Measurements from ENCODE around the gene TSPYL1. TPM values are rescaled to one million over a fixed set of nuclear protein-coding genes. Genes with fewer than 3 reads are reported as not detected.

TSPYL1 gene
- total and polyA plus RNA-seq, 9 of the 15 experiments (the other 6 are each of a cell fraction or from before 2014, with no cell fraction given) = 23.1 to 56.8 (median 37.9) TPM

DNA sequence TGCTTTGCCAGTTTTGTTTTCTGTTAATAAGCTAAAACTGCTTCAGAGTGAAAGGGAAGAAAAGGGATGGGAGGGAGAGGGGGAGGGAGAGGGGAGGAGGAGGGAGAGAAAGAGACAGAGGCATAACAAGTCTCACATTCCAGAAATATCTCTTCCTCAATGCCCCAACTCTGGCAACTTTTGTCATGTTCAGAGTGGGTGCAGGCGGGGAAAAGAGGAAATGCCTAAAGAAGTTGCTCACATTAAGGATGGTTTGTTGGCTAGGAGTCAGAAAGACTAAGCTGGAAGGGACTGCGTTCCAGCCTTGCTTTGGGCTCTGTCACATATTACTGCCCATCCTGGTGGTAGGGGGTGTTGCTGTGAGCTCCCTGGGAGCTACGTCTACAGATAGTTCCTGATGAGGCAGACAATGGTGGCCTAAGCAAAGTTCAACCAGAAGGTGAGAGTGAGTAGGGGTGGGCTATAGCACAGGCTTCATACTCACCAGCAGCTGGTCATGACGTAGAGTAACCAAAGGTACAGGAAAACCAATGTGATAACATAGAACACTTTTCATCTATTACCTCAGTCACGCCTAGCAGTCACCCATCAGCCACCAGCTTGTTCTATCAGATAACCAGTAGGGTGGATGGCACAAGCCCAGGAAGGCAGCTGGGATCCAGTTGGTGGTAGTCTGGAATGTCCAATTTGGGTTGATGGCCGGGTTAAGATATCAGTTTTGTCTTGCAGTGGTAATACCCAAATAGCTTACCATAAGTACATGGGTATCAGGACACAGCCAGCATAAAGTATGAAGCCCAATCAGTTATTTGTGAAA, 28.0 kb downstream of the TSPYL1 start:
- no peak for FAIRE-seq
- CTCF ChIA-PET (ENCODE audit: low intra/inter-chr PET ratio) = no interaction called here
- peak overlapping the region; percentile 7; the same call in 1 of the 2 replicates for H3K4me3 ChIP-seq

More for the DNA sequence above, 28.0 kb downstream of the TSPYL1 start:
- H3K9me1 ChIP-seq (ENCODE audit: control insufficient read depth, insufficient read depth, low read length) = no peaks in the 10 kb centered on the region
- DNase-seq (ENCODE audit: extremely low read depth in 1 of 4, low spot score in 3 of 4) = peak in 1 of 4 experiments; percentile 10
- H3K79me2 ChIP-seq (ENCODE audit: control insufficient read depth, insufficient read depth, low read length) = peaks cover 47% of the 10 kb centered on the region
- H3K27ac ChIP-seq (ENCODE audit: extremely low read depth, low read depth, low read length) = no peak overlapping the region
- in situ Hi-C loops (cut with MboI) (no loop called here), intact Hi-C loops (cut with micrococcal nuclease) (no loop called here)
- peaks cover 4% of the 10 kb centered on the region; the same call in 1 of the 2 replicates for H4K20me1 ChIP-seq (replicated peaks; ENCODE audit: control insufficient read depth, insufficient read depth, low read length)
- H3K4me2 ChIP-seq (ENCODE audit: insufficient read depth, low read length) = peak overlapping the region; percentile 85
- BruUV-seq (replicated peaks) = no TSS peak
- TF ChIP-seq ZNF316 (IDR thresholded peaks at IDR 0.05) (no peak), ZNF444 (CRISPR knock-in tag; IDR thresholded peaks at IDR 0.05) (no peak), SPI1 (IDR thresholded peaks at IDR 0.05; ENCODE audit: borderline replicate concordance, low read depth, low read length) (peak; percentile 78)
- TF ChIP-seq, protein P1, sequence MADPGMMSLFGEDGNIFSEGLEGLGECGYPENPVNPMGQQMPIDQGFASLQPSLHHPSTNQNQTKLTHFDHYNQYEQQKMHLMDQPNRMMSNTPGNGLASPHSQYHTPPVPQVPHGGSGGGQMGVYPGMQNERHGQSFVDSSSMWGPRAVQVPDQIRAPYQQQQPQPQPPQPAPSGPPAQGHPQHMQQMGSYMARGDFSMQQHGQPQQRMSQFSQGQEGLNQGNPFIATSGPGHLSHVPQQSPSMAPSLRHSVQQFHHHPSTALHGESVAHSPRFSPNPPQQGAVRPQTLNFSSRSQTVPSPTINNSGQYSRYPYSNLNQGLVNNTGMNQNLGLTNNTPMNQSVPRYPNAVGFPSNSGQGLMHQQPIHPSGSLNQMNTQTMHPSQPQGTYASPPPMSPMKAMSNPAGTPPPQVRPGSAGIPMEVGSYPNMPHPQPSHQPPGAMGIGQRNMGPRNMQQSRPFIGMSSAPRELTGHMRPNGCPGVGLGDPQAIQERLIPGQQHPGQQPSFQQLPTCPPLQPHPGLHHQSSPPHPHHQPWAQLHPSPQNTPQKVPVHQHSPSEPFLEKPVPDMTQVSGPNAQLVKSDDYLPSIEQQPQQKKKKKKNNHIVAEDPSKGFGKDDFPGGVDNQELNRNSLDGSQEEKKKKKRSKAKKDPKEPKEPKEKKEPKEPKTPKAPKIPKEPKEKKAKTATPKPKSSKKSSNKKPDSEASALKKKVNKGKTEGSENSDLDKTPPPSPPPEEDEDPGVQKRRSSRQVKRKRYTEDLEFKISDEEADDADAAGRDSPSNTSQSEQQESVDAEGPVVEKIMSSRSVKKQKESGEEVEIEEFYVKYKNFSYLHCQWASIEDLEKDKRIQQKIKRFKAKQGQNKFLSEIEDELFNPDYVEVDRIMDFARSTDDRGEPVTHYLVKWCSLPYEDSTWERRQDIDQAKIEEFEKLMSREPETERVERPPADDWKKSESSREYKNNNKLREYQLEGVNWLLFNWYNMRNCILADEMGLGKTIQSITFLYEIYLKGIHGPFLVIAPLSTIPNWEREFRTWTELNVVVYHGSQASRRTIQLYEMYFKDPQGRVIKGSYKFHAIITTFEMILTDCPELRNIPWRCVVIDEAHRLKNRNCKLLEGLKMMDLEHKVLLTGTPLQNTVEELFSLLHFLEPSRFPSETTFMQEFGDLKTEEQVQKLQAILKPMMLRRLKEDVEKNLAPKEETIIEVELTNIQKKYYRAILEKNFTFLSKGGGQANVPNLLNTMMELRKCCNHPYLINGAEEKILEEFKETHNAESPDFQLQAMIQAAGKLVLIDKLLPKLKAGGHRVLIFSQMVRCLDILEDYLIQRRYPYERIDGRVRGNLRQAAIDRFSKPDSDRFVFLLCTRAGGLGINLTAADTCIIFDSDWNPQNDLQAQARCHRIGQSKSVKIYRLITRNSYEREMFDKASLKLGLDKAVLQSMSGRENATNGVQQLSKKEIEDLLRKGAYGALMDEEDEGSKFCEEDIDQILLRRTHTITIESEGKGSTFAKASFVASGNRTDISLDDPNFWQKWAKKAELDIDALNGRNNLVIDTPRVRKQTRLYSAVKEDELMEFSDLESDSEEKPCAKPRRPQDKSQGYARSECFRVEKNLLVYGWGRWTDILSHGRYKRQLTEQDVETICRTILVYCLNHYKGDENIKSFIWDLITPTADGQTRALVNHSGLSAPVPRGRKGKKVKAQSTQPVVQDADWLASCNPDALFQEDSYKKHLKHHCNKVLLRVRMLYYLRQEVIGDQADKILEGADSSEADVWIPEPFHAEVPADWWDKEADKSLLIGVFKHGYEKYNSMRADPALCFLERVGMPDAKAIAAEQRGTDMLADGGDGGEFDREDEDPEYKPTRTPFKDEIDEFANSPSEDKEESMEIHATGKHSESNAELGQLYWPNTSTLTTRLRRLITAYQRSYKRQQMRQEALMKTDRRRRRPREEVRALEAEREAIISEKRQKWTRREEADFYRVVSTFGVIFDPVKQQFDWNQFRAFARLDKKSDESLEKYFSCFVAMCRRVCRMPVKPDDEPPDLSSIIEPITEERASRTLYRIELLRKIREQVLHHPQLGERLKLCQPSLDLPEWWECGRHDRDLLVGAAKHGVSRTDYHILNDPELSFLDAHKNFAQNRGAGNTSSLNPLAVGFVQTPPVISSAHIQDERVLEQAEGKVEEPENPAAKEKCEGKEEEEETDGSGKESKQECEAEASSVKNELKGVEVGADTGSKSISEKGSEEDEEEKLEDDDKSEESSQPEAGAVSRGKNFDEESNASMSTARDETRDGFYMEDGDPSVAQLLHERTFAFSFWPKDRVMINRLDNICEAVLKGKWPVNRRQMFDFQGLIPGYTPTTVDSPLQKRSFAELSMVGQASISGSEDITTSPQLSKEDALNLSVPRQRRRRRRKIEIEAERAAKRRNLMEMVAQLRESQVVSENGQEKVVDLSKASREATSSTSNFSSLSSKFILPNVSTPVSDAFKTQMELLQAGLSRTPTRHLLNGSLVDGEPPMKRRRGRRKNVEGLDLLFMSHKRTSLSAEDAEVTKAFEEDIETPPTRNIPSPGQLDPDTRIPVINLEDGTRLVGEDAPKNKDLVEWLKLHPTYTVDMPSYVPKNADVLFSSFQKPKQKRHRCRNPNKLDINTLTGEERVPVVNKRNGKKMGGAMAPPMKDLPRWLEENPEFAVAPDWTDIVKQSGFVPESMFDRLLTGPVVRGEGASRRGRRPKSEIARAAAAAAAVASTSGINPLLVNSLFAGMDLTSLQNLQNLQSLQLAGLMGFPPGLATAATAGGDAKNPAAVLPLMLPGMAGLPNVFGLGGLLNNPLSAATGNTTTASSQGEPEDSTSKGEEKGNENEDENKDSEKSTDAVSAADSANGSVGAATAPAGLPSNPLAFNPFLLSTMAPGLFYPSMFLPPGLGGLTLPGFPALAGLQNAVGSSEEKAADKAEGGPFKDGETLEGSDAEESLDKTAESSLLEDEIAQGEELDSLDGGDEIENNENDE (IDR thresholded peaks at IDR 0.05; ENCODE audit: low read depth, low read length) = no peak
- TF ChIP-seq, protein P2, sequence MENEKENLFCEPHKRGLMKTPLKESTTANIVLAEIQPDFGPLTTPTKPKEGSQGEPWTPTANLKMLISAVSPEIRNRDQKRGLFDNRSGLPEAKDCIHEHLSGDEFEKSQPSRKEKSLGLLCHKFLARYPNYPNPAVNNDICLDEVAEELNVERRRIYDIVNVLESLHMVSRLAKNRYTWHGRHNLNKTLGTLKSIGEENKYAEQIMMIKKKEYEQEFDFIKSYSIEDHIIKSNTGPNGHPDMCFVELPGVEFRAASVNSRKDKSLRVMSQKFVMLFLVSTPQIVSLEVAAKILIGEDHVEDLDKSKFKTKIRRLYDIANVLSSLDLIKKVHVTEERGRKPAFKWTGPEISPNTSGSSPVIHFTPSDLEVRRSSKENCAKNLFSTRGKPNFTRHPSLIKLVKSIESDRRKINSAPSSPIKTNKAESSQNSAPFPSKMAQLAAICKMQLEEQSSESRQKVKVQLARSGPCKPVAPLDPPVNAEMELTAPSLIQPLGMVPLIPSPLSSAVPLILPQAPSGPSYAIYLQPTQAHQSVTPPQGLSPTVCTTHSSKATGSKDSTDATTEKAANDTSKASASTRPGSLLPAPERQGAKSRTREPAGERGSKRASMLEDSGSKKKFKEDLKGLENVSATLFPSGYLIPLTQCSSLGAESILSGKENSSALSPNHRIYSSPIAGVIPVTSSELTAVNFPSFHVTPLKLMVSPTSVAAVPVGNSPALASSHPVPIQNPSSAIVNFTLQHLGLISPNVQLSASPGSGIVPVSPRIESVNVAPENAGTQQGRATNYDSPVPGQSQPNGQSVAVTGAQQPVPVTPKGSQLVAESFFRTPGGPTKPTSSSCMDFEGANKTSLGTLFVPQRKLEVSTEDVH (IDR thresholded peaks at IDR 0.05; ENCODE audit: low read depth, partially characterized antibody) = no peak
- H3K27me3 ChIP-seq (ENCODE audit: control insufficient read depth in 2 of 2, insufficient read depth in 2 of 2, low read length in 2 of 2) = no peaks in the 10 kb centered on the region
- POLR2A ChIA-PET = interaction anchor here (0.9 to 1.4 kb wide), 3 partner anchors 28 to 213 kb away, joined by 3 to 4 read pairs (median 3); partner anchors contain the start of gene TSPYL1
- H2AFZ ChIP-seq (ENCODE audit: low read depth, low read length) = no peak overlapping the region
- H3K4me1 ChIP-seq (replicated peaks in 1 of 2; ENCODE audit: control insufficient read depth in 2 of 2, insufficient read depth in 2 of 2, low read length in 2 of 2) = peaks cover 6 to 14% of the 10 kb centered on the region in 2 experiments; a peak in 3 of 5 replicates
- 46% methylated on average over 6 of the region's 6 CpGs for WGBS (ENCODE audit: insufficient coverage, low coverage, missing lambda C conversion rate)
- no peak for ATAC-seq
- no peaks in the 10 kb centered on the region for H3K9me3 ChIP-seq (replicated peaks; ENCODE audit: control insufficient read depth, insufficient read depth, low read depth, low read length)
- H3K9ac ChIP-seq (ENCODE audit: insufficient read depth in 1 of 2, low read depth in 2 of 2, low read length in 2 of 2) = no peak overlapping the region; a peak in 1 of 4 replicates
- peaks cover 2% of the 10 kb centered on the region; the same call in 1 of the 3 replicates for H3K36me3 ChIP-seq (ENCODE audit: control insufficient read depth, insufficient read depth, low read length)

All from K562 (cell line).